ENCODE results near the gene IL4R. TPM values are rescaled to one million over a fixed set of nuclear protein-coding genes. Genes with fewer than 3 reads are reported as not detected.

Gene IL4R
- total RNA-seq, 1 donor from 2014 or later: 6.8 TPM

DNA sequence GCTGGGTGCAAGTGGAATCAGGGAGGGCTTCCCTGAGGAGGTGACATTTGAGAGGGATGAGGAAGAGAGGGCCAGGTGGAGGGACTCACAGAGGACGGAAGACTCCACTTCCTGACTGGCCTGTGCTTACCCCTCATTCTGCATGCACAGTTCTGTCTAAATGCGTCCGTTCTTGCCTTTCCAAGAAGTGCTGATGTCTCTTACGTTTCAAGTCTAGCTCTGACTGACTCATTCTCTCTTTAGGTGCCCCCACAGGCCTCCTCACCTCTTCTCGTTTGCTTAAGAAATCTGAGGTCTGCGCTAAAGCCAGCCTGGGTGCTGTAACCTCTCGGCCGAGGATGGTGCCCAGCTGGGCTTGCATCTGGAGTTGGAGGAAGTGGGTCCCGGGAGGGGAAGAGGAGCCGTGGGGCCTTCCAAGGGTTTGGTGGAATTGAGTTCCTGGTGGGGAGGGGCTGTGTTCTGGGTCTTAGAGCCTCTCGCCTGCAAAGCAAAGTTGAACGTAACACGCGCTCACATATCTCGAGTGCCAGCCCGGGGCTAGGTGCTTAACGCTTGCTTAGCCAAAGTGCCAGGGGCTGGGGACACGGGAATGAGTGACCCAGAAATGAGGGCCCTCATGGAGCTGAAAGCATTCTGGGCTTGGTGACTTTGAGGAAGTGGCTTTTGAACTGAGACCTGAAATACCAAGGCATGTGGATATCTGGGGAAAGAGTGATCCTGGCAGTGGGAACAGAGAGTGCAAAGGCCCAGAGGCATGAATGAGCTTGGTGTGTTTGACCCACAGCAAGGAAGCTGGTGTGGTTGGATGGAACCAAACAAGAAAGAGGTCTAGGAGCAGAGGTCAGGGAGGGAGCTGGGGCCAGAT is 4.8 kb downstream of the IL4R start:
- no peaks in the 10 kb centered on the region for H3K9me3 Mint-ChIP-seq
- H3K36me3 Mint-ChIP-seq: no peaks in the 10 kb centered on the region
- no peak for DNase-seq (ENCODE audit: low spot score in 2 of 2, unreplicated experiment in 2 of 2)
- H3K4me3 Mint-ChIP-seq: peak overlapping the region; percentile 8
- H3K27me3 Mint-ChIP-seq (ENCODE audit: low read depth): peaks cover 15% of the 10 kb centered on the region
- H3K27ac Mint-ChIP-seq: no peak overlapping the region
- TF ChIP-seq, protein P1, sequence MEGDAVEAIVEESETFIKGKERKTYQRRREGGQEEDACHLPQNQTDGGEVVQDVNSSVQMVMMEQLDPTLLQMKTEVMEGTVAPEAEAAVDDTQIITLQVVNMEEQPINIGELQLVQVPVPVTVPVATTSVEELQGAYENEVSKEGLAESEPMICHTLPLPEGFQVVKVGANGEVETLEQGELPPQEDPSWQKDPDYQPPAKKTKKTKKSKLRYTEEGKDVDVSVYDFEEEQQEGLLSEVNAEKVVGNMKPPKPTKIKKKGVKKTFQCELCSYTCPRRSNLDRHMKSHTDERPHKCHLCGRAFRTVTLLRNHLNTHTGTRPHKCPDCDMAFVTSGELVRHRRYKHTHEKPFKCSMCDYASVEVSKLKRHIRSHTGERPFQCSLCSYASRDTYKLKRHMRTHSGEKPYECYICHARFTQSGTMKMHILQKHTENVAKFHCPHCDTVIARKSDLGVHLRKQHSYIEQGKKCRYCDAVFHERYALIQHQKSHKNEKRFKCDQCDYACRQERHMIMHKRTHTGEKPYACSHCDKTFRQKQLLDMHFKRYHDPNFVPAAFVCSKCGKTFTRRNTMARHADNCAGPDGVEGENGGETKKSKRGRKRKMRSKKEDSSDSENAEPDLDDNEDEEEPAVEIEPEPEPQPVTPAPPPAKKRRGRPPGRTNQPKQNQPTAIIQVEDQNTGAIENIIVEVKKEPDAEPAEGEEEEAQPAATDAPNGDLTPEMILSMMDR (IDR thresholded peaks at IDR 0.05; ENCODE audit: unreplicated experiment): no peak
- peaks cover 2% of the 10 kb centered on the region for H3K4me1 Mint-ChIP-seq

DNA sequence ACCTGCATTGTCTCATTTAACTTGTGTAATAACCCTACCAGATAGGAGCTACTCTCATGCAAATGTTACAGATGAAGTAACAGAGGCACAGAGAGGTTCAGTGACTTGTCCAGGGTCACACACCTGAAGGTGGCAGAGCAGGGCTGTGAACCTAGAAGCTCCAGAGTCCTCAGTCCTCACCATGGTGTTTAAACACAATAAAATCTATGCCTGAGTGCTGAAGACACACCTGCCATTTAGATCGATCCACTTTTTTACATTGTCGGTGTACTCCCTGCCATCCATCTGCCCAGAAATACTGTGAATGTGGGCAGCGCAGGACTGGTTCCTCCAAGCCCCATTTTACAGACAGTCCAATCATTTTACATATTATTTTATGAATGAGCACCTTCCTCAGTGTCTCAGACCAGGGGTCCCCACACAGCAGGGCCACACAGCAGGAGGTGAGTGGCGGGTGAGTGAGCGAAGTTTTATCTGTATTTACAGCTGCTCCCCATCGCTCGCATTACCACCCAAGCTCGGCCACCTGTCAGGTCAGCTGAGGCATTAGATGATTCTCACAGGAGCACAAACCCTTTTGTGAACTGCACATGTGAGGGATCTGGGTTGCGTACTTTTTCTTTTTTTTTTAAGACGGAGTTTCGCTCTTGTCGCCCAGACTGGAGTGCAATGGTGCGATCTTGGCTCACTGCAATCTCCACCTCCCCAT is 5.6 kb downstream of the IL4R start:
- Mint-ChIP-seq H3K27me3 (ENCODE audit: low read depth) (peaks cover 13% of the 10 kb centered on the region), H3K27ac (no peak overlapping the region), H3K36me3 (no peaks in the 10 kb centered on the region), H3K4me3 (no peak overlapping the region), H3K9me3 (no peaks in the 10 kb centered on the region), H3K4me1 (peaks cover 2% of the 10 kb centered on the region)
- no peak for DNase-seq (ENCODE audit: low spot score in 2 of 2, unreplicated experiment in 2 of 2)
- TF ChIP-seq, protein P1 (IDR thresholded peaks at IDR 0.05; ENCODE audit: unreplicated experiment): no peak

DNA sequence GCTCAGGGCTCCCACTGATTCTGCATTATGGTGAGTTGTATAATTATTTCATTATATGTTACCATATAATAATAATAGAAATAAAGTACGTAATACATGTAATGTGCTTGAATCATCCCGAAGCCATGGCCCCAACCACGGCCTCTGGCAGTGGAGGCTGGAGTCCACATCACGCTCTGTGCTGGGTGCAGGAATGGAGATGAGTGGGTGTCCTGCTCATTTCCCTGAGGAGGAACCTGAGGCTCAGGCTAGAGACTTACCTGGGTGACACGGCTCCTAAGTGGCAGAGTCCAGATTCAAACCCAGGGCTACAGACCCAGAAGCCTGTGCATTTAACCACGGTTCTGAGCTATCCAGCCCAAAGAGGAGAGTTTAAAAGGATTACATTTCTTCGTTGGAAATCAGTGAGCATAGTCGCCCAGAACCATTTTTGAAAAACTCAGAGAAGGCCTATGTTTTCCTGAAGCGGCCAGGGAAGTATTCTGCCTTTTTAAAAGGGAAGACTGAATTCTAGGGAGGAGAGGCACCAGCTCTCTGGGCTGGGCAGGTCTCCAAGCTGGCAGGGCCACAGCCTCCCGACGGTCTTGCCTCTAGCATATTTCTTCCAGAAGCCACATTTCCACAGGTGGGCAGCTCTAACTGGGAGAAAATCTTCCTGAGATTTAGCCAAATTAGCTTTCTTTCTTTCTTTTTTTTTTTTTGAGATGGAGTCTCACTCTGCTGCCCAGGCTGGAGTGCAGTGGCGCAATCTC is 6.7 kb downstream of the IL4R start:
- Mint-ChIP-seq H3K27me3 (ENCODE audit: low read depth) (peaks cover 5% of the 10 kb centered on the region), H3K9me3 (no peaks in the 10 kb centered on the region), H3K4me3 (no peak overlapping the region), H3K27ac (no peak overlapping the region), H3K36me3 (no peaks in the 10 kb centered on the region), H3K4me1 (peaks cover 2% of the 10 kb centered on the region)
- TF ChIP-seq, protein P1 (IDR thresholded peaks at IDR 0.05; ENCODE audit: unreplicated experiment): no peak
- DNase-seq (ENCODE audit: low spot score in 2 of 2, unreplicated experiment in 2 of 2): no peak

DNA sequence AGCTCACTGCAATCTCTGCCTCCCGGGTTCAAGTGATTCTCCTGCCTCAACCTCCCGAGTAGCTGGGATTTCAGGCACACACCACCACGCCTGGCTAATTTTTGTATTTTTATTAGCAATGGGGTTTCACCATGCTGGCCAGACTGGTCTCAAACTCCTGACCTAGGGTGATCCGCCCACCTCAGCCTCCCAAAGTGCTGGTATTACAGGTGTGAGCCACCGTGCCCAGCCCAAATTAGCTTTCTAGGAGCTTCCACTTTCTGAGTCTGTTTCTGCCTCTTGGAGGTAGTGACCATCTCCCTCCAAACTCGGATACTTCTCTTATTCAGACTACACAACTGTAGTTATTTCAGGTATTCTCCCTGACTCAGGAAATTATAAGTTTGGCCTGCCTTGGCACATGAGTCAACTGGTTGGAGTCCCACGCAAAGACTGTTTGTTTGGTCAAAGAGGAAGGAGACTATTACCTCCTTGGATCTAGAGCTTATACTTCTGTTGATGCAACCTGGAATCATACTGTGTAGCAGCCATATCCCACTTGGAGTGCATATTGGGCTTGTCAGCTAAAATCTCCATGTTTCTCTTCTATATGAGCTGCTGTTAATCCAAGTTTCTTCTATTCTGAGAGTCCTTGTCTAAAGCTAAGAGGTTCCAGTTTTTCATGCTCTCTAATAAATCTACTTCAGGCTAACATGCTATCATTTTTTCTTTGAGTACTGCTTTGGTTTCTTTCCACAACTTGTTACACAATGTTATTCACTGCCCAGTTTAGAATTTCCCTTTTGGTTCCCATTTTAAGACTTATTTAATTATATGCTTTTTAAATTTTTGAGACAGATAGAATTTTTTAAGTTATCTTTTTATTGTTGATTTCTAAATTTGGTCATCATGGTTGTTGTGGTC is 7.5 kb downstream of the IL4R start:
- Mint-ChIP-seq H3K4me1 (peaks cover 2% of the 10 kb centered on the region), H3K27me3 (ENCODE audit: low read depth) (no peaks in the 10 kb centered on the region), H3K36me3 (no peaks in the 10 kb centered on the region), H3K27ac (no peak overlapping the region), H3K4me3 (no peak overlapping the region), H3K9me3 (no peaks in the 10 kb centered on the region)
- no peak for DNase-seq (ENCODE audit: low spot score in 2 of 2, unreplicated experiment in 2 of 2)
- TF ChIP-seq, protein P1 (IDR thresholded peaks at IDR 0.05; ENCODE audit: unreplicated experiment): no peak
